Heart left ventricle (tissue), 16 donors: ENCODE measurements around the gene MROH7. TPM values are rescaled to one million over a fixed set of nuclear protein-coding genes. Genes with fewer than 3 reads are reported as not detected.

ENCODE experiments used
- ATAC-seq, 4 donors: fragments of 200-7000 bp; cut with Tn5 transposase; one replicate each; pipeline ENCODE4 v1.9.1; 2020 to 2022; ENCODE audit warnings: moderate library complexity in 4 of 4, mild to moderate bottlenecking in 3 of 4, moderate number of reproducible peaks in 1 of 4
- DNase-seq, 5 donors: peaks; one replicate each; pipeline ENCODE4 v3.0.0-alpha.2; 2020
- H3K27ac ChIP-seq, 12 donors: fragments of 200-600 bp; sonication (generic) in 4 of 12; one replicate each; pipeline versions ENCODE4 v1.5.0 to v1.8.0; 2016 to 2022; ENCODE audit warnings: mild to moderate bottlenecking in 2 of 12
- H3K27me3 ChIP-seq, 9 donors: fragments of 200-600 bp; sonication (generic) in 2 of 9; one replicate each; pipeline versions ENCODE4 v1.5.1 to v1.8.0; 2016 to 2022; ENCODE audit warnings: mild to moderate bottlenecking in 3 of 9
- H3K36me3 ChIP-seq, 9 donors: fragments of 200-600 bp; sonication (generic) in 2 of 9; one replicate each; pipeline versions ENCODE4 v1.5.0 to v1.8.0; 2018 to 2022; ENCODE audit warnings: mild to moderate bottlenecking in 2 of 9
- H3K4me1 ChIP-seq, 12 donors: fragments of 200-600 bp; sonication (generic) in 4 of 12; one replicate each; pipeline versions ENCODE4 v1.5.0 to v1.8.0; 2016 to 2022; ENCODE audit warnings: mild to moderate bottlenecking in 3 of 12
- H3K4me3 ChIP-seq, 12 donors: fragments of 200-600 bp; sonication (generic) in 4 of 12; one replicate each; pipeline versions ENCODE4 v1.5.0 to v1.8.0; 2017 to 2022; ENCODE audit warnings: mild to moderate bottlenecking in 9 of 12, moderate library complexity in 4 of 12
- H3K9me3 ChIP-seq, 12 donors: fragments of 200-600 bp; sonication (generic) in 4 of 12; one replicate each; pipeline versions ENCODE4 v1.5.0 to v1.8.0; 2016 to 2022; ENCODE audit warnings: mild to moderate bottlenecking in 1 of 12
- POLR2A ChIP-seq, 2 donors: fragments of 450-650 bp; IDR thresholded peaks; one replicate each; pipeline ENCODE4 v1.6.1; 2017; ENCODE audit warnings: antibody characterized with exemption in 2 of 2, mild to moderate bottlenecking in 2 of 2, moderate library complexity in 2 of 2
- WGBS, 4 donors: extraction: QIAGEN DNeasy Blood & Tissue Kit in 2 of 4; methylation state at CpG; one replicate each; pipeline versions ENCODE4 v1.1.5 to v1.1.7; 2013 to 2018; 5-methylcytosine and 5-hydroxymethylcytosine counted together
- intact Hi-C, 10 donors: fragments of 100-400 bp; cut with DNase I; formaldehyde crosslinking; loops; one replicate each; pipeline versions ENCODE4 v1.11.1 to v1.14.2; 2022
- polyA plus RNA-seq, 2 donors: library from polyadenylated mRNA; stranded (reverse); fragments of 200-250 nt; gene quantifications; one replicate each; pipeline ENCODE4 v1.2.3, GENCODE V29; 2013
- total RNA-seq, 9 donors: library from RNA; depleted of rRNA in 2 of 9; stranded (reverse); fragments of >200 nt in 2 of 9; fragmentation: NEBNext Ultra II Directional in 3 of 9; extraction: Animal tissue kit (Norgen Biotek cat#: 25700) in 3 of 9; gene quantifications; one replicate each; pipeline versions ENCODE4 v1.1.0 to v1.2.4, GENCODE V29; 2016 to 2023
- TF ChIP-seq, protein P1 (sequence below), 12 donors: fragments of 200-600 bp; sonication (generic) in 4 of 12; IDR thresholded peaks; one replicate each; pipeline versions ENCODE4 v1.5.0 to v1.8.0; 2018 to 2022; ENCODE audit warnings: antibody characterized with exemption in 12 of 12, mild to moderate bottlenecking in 5 of 12
- donor health status: ischemic (EF 13 %, LVEDD 7.1; RV severe dilation, severe dysfunction).
- donor health status: healthy with polysubstance abuse.
- donor health status: DM: no; HTN: yes; CAD: no.
- donor health status: DM: no; HTN: no; CAD: no.
- donor health status: ischemic (EF 25% LVEDD 6.9; RV normal size, moderate dysfunction).
- donor health status: ischemic (EF 25% LVEDD 5.7; RV mildly dilated, moderate dysfunction).
- donor health status: healthy.
- donor health status: DM: yes; HTN: yes; CAD: no.
- donor health status: ischemic (EF 35%, LVEDD 5.7; RV mildly dilated, moderate dysfunction).
- donor health status: nonischemic (EF 11% LVEDD 7.7; RV severe dilation, severe dysfunction).
- donor health status: DM: yes; HTN: yes; CAD: no.
- donor health status: PGD.
- donor health status: ischemic (EF 29% LVEDD 5.4; RV normal size, mild dysfunction).
- donor health status: nonischemic (EF 23%, LVEDD 6.1; RV moderate dilation, normal function).

The MROH7 gene
- total and polyA plus RNA-seq, 11 donors, result 2.3 to 18.6 (median 9.2) TPM

DNA sequence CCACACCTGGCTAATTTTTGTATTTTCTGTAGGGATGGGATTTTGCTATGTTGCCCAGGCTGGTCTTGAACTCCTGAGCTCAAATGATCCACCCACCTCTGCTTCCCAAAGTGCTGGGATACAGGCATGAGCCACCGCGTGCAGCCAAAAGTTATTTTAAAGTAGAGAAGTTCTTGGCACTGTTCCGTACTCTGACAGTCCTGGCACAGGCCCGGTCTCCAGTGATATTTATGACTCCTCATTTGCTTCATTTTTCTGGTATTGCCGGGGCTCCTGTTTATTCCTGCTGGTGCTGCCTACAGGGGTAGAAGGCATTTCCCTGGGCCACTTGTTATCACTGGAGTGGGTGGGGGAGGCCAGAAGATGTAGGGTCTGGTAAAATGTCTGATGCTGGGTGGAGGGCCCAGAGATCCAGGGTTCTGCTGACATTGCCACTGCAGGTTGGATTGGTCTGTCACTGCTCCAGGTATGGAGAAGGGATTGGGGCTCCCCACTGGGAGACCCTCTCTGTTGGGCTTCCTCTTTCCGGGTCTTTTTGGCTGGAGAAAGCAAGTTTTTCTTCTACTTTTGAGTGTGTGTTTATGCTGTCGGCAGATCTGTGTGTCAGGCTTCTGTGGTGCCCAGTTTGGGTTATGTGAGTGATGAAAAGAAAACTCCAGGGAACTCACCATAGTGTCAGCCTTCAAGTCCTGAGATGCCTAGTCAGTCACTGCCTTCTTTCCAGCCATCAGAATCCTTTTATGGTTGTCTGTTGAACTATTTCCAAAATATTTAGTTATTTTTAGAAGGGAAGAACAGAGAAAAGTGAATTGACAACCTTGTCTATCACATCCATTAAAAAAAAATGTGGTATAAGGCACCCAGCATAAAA is 4.5 kb downstream of the MROH7 start:
- 41 to 49% (median 45%) methylated on average over 7 of the region's 7 CpGs for WGBS, 4 donors
- Histone ChIP-seq H3K4me1 (peaks cover 0 to 12% (median 3%) of the 10 kb centered on the region in 12 donors), H3K9me3 (peaks cover 0 to 22% (median 9%) of the 10 kb centered on the region in 12 donors), H3K4me3 (peak overlapping the region in 2 of 12 donors; percentile 6 to 15), H3K27ac (peak overlapping the region; percentile 35 to 96 (median 76)), H3K27me3 (no peaks in the 10 kb centered on the region), H3K36me3 (no peaks in the 10 kb centered on the region)
- intact Hi-C loops, result loop anchor here in 2 of 10 donors (5.0 kb wide), 1 partner anchor 99 kb away; the partner anchor contains the start of gene ACOT11 (in 2 of the 2)
- DNase-seq (peak in 4 of 5 donors; percentile 62 to 74 (median 65)), ATAC-seq (peak; percentile 80 to 92 (median 87))
- TF ChIP-seq POLR2A (IDR thresholded peaks at IDR 0.05), result no peak
- TF ChIP-seq, protein P1, sequence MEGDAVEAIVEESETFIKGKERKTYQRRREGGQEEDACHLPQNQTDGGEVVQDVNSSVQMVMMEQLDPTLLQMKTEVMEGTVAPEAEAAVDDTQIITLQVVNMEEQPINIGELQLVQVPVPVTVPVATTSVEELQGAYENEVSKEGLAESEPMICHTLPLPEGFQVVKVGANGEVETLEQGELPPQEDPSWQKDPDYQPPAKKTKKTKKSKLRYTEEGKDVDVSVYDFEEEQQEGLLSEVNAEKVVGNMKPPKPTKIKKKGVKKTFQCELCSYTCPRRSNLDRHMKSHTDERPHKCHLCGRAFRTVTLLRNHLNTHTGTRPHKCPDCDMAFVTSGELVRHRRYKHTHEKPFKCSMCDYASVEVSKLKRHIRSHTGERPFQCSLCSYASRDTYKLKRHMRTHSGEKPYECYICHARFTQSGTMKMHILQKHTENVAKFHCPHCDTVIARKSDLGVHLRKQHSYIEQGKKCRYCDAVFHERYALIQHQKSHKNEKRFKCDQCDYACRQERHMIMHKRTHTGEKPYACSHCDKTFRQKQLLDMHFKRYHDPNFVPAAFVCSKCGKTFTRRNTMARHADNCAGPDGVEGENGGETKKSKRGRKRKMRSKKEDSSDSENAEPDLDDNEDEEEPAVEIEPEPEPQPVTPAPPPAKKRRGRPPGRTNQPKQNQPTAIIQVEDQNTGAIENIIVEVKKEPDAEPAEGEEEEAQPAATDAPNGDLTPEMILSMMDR (IDR thresholded peaks at IDR 0.05), result no peak

DNA sequence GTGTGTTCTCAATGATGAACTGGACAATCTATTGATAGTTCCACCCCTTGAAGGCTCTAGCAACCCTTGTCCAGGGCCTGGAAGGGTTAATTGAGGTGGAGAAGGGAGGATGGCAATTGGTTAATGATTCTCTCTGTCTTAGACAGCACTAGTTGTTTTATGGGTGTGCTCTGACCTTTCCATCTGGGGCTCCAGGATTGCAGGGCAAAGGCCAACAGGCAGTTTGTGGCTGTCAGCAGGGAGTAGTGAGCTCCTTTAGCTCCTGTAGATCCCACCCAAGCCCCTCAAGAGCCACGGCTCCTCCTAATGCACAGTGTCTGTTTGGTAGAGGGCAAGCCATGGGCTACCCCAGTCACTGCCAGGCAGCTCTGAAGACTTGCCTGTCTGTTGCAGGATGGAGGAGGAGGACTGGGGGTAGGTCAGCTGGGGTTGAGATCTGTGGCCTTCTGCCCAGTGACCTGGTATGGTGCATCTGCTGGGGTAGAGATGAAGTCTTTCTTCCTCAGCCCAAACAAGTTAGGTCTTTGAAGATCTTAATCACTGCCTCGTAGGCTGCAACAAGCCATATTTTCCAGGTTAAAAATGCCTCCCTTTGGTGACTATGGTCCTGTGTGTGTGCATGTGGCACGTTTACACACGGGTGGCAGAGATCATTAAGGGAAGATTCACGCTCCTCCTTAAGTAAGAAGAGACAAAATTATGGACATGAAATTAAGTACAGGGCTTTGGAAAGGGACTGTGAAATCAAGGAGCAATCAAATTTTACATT is 7.7 kb downstream of the MROH7 start:
- Histone ChIP-seq H3K4me1 (peaks cover 0 to 12% (median 6%) of the 10 kb centered on the region in 12 donors), H3K9me3 (peaks cover 0 to 6% (median 0%) of the 10 kb centered on the region in 12 donors), H3K36me3 (no peaks in the 10 kb centered on the region), H3K27ac (no peak overlapping the region), H3K4me3 (no peak overlapping the region), H3K27me3 (no peaks in the 10 kb centered on the region)
- DNase-seq (no peak), ATAC-seq (no peak)
- no peak for TF ChIP-seq POLR2A (IDR thresholded peaks at IDR 0.05)
- TF ChIP-seq, protein P1 (IDR thresholded peaks at IDR 0.05), result no peak
- intact Hi-C loops, result loop anchor here in 2 of 10 donors (5.0 kb wide), 1 partner anchor 102 kb away; the partner anchor contains the start of gene ACOT11 (in 2 of the 2)
- 72 to 82% (median 81%) methylated on average over 5 of the region's 5 CpGs for WGBS, 4 donors

DNA sequence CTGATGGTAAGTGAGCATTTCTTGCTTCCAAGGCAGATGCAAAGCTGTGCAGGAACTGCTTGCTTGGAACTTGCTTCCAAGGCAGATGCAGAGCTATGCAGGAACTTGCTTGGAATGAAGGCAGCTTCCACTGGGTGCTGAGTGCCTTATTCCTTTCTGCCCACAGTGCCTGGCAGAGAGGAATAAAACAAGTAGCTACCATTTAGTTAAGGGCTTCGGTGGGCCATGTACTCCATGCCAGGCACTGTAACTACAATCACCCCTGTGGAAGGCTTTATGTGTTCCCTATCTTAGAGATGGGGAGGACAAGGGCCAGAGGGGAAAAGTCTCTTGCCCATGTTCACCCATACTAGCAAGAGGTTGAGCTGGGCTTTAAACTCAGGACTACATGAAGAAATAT is 8.3 kb downstream of the MROH7 start:
- WGBS, 4 donors, result 87 to 100% (median 89%) methylated on average over 1 of the region's 1 CpG
- H3K27ac ChIP-seq, result no peak overlapping the region
- intact Hi-C loops, result loop anchor here in 2 of 10 donors (5.0 kb wide), 1 partner anchor 103 kb away; the partner anchor contains the start of gene ACOT11 (in 2 of the 2)
- H3K27me3 ChIP-seq, result no peaks in the 10 kb centered on the region
- peaks cover 0 to 2% (median 0%) of the 10 kb centered on the region in 12 donors for H3K9me3 ChIP-seq
- DNase-seq (no peak), ATAC-seq (no peak)
- no peaks in the 10 kb centered on the region for H3K36me3 ChIP-seq
- TF ChIP-seq, protein P1 (IDR thresholded peaks at IDR 0.05), result no peak
- TF ChIP-seq POLR2A (IDR thresholded peaks at IDR 0.05), result no peak
- no peak overlapping the region for H3K4me3 ChIP-seq
- peaks cover 0 to 12% (median 6%) of the 10 kb centered on the region in 12 donors for H3K4me1 ChIP-seq
